ENCODE measurements around the gene TDP1.
"Not testable (repeated sequence)": the region's sequence is repeated elsewhere in the genome, so short reads cannot be mapped to it uniquely, and the experiment has no call there.

The TDP1 gene

GRCh38 chr14:89992273-89992672 is 36.5 kb downstream of the TDP1 start:
- no peak for DNase-seq

- no peak for DNase-seq
Measured at GRCh38 chr14:89996963-89997362, 41.2 kb downstream of the TDP1 start.

- no peak for DNase-seq
Measured at GRCh38 chr14:90000935-90001334, 45.2 kb downstream of the TDP1 start.

GRCh38 chr14:90003526-90004307 is 48.0 kb downstream of the TDP1 start:
- DNase-seq, result no peak

GRCh38 chr14:90005441-90005840 is 49.7 kb downstream of the TDP1 start:
- DNase-seq, result no peak

- DNase-seq, result no peak
Measured at GRCh38 chr14:90005939-90006530, 50.3 kb downstream of the TDP1 start.

GRCh38 chr14:90017371-90017770 is 61.6 kb downstream of the TDP1 start:
- DNase-seq, result no peak

- no peak for DNase-seq
Measured at GRCh38 chr14:90019824-90020523, 64.2 kb downstream of the TDP1 start.

- DNase-seq, result no peak
Measured at GRCh38 chr14:90023176-90023896, 67.6 kb downstream of the TDP1 start.

GRCh38 chr14:90024910-90025309 is 69.2 kb downstream of the TDP1 start:
- DNase-seq, result no peak

GRCh38 chr14:90026608-90027007 is 70.9 kb downstream of the TDP1 start:
- DNase-seq, result not testable (repeated sequence)

GRCh38 chr14:90027842-90028241 is 72.1 kb downstream of the TDP1 start:
- DNase-seq, result no peak

- DNase-seq, result no peak
Measured at GRCh38 chr14:90034156-90034555, 78.4 kb downstream of the TDP1 start.

GRCh38 chr14:90034835-90035525 is 79.3 kb downstream of the TDP1 start:
- no peak for DNase-seq

- DNase-seq, result no peak
Measured at GRCh38 chr14:90039253-90040010, 83.7 kb downstream of the TDP1 start.

GRCh38 chr14:90040411-90040810 is 84.7 kb downstream of the TDP1 start:
- DNase-seq, result no peak

GRCh38 chr14:90042496-90043252 is 86.9 kb downstream of the TDP1 start:
- DNase-seq, result no peak

- no peak for DNase-seq
Measured at GRCh38 chr14:90045616-90046015, 89.9 kb downstream of the TDP1 start.

- DNase-seq, result no peak
Measured at GRCh38 chr14:90049390-90049789, 93.7 kb downstream of the TDP1 start.

GRCh38 chr14:90050271-90050670 is 94.5 kb downstream of the TDP1 start:
- DNase-seq, result no peak

GRCh38 chr14:90053044-90053443 is 97.3 kb downstream of the TDP1 start:
- DNase-seq, result no peak
